CD14-positive monocyte (primary cell): ENCODE results near the gene ME3. TPM values are rescaled to one million over a fixed set of nuclear protein-coding genes. Genes with fewer than 3 reads are reported as not detected.
"Not testable (repeated sequence)": the region's sequence is repeated elsewhere in the genome, so short reads cannot be mapped to it uniquely, and the experiment has no call there.

Experiments
- DNase-seq, 3 donors: peaks; one replicate each; pipeline ENCODE4 v3.0.0-alpha.2; 2011 to 2022
- H2AFZ ChIP-seq: 2 replicates; pipeline ENCODE4 v1.6.0; 2012; ENCODE audit warnings: mild to moderate bottlenecking, low read depth, low read length, inconsistent platforms; ENCODE audit not compliant: insufficient read depth, poor library complexity, severe bottlenecking
- H3K27ac ChIP-seq, 2 donors: 1 replicate in 1 of 2; 2 replicates in 1 of 2; pipeline ENCODE4 v1.5.1; 2012 to 2013; ENCODE audit warnings: low read length in 2 of 2, control low read depth in 1 of 2, inconsistent platforms in 1 of 2, low read depth in 1 of 2, mild to moderate bottlenecking in 1 of 2
- H3K27me3 ChIP-seq, 2 donors: one replicate each; pipeline versions ENCODE4 v1.6.0 to v1.6.1; 2011 to 2013; ENCODE audit warnings: low read length in 2 of 2; ENCODE audit not compliant: control insufficient read depth in 2 of 2, insufficient read depth in 2 of 2
- H3K36me3 ChIP-seq, 2 donors: replicated peaks in 1 of 2; 1 replicate in 1 of 2; 2 replicates in 1 of 2; pipeline versions ENCODE4 v1.5.1 to v1.6.1; 2012 to 2013; ENCODE audit warnings: low read length in 2 of 2, control low read depth in 1 of 2, inconsistent platforms in 1 of 2, mild to moderate bottlenecking in 1 of 2; ENCODE audit not compliant: insufficient read depth in 2 of 2, control insufficient read depth in 1 of 2
- H3K4me1 ChIP-seq, 2 donors: 1 replicate in 1 of 2; 2 replicates in 1 of 2; pipeline versions ENCODE4 v1.5.1 to v1.6.1; 2012 to 2013; ENCODE audit warnings: low read length in 2 of 2, control low read depth in 1 of 2, inconsistent platforms in 1 of 2, mild to moderate bottlenecking in 1 of 2, moderate library complexity in 1 of 2; ENCODE audit not compliant: insufficient read depth in 2 of 2, control insufficient read depth in 1 of 2
- H3K4me2 ChIP-seq: replicated peaks from 2 replicates; pipeline ENCODE3; 2012; ENCODE audit warnings: low read length, moderate library complexity, mild to moderate bottlenecking; ENCODE audit not compliant: poor library complexity, severe bottlenecking; ENCODE audit errors: extremely low read depth
- H3K4me3 ChIP-seq, 3 experiments: fragments of 200-600 bp in 1 of 3; sonication (generic) in 1 of 3; replicated peaks in 1 of 3; 1 replicate in 2 of 3; 2 replicates in 1 of 3; pipeline ENCODE4 v1.5.1; 2011 to 2013; ENCODE audit warnings: low read length in 3 of 3, mild to moderate bottlenecking in 3 of 3, control low read depth in 2 of 3, low read depth in 2 of 3, inconsistent platforms in 1 of 3, moderate library complexity in 1 of 3
- H3K79me2 ChIP-seq: 2 replicates; pipeline ENCODE4 v1.6.0; 2012; ENCODE audit warnings: mild to moderate bottlenecking, control low read depth, inconsistent platforms, low read length, moderate library complexity; ENCODE audit not compliant: insufficient read depth
- H3K9ac ChIP-seq: 2 replicates; pipeline ENCODE4 v1.6.0; 2017; ENCODE audit warnings: low read length, mild to moderate bottlenecking; ENCODE audit not compliant: insufficient read depth, poor library complexity, severe bottlenecking
- H3K9me3 ChIP-seq, 2 donors: replicated peaks in 1 of 2; 1 replicate in 1 of 2; 2 replicates in 1 of 2; pipeline versions ENCODE4 v1.5.1 to v1.6.1; 2012 to 2013; ENCODE audit warnings: low read length in 2 of 2, control low read depth in 1 of 2; ENCODE audit not compliant: control insufficient read depth in 1 of 2, insufficient read depth in 1 of 2
- H4K20me1 ChIP-seq: 2 replicates; pipeline ENCODE4 v1.6.0; 2012; ENCODE audit warnings: mild to moderate bottlenecking, low read length, control low read depth, moderate library complexity; ENCODE audit not compliant: insufficient read depth
- H3K27ac Mint-ChIP-seq, 7 donors: one replicate each; pipeline ENCODE4 v1.8.0; 2020; ENCODE audit warnings: mild to moderate bottlenecking in 7 of 7, mixed read lengths in 7 of 7, moderate library complexity in 6 of 7, inconsistent platforms in 2 of 7
- H3K27me3 Mint-ChIP-seq, 3 donors: one replicate each; pipeline ENCODE4 v1.8.0; 2021 to 2022; ENCODE audit warnings: low read depth in 3 of 3, mild to moderate bottlenecking in 3 of 3, mixed read lengths in 3 of 3, moderate library complexity in 3 of 3, inconsistent platforms in 1 of 3
- H3K36me3 Mint-ChIP-seq, 2 donors: one replicate each; pipeline ENCODE4 v1.8.0; 2020; ENCODE audit warnings: mixed read lengths in 2 of 2, inconsistent platforms in 1 of 2, mild to moderate bottlenecking in 1 of 2
- H3K4me1 Mint-ChIP-seq: one replicate; pipeline ENCODE4 v1.8.0; 2020; ENCODE audit warnings: mild to moderate bottlenecking, mixed read lengths
- H3K4me3 Mint-ChIP-seq, 2 donors: one replicate each; pipeline ENCODE4 v1.8.0; 2020; ENCODE audit warnings: mild to moderate bottlenecking in 2 of 2, mixed read lengths in 2 of 2, moderate library complexity in 1 of 2
- H3K9me3 Mint-ChIP-seq, 7 donors: one replicate each; pipeline ENCODE4 v1.8.0; 2020 to 2022; ENCODE audit warnings: mixed read lengths in 7 of 7, mild to moderate bottlenecking in 6 of 7, moderate library complexity in 6 of 7, inconsistent platforms in 2 of 7
- CTCF ChIP-seq: fragments of 200-600 bp; IDR thresholded peaks from one replicate; pipeline ENCODE4 v1.8.0; 2022; ENCODE audit warnings: antibody characterized with exemption, mild to moderate bottlenecking
- WGBS: methylation state at CpG from one replicate; pipeline ENCODE4 v1.1.5; 2013; ENCODE audit warnings: missing lambda C conversion rate; ENCODE audit not compliant: insufficient coverage; 5-methylcytosine and 5-hydroxymethylcytosine counted together
- intact Hi-C, 2 donors: fragments of 100-400 bp; cut with micrococcal nuclease; formaldehyde crosslinking; loops; one replicate each; pipeline versions ENCODE4 v1.15.0 to v1.15.1; 2023
- polyA plus RNA-seq, 3 donors: library from polyadenylated mRNA; depleted of rRNA in 1 of 3; unstranded in 2 of 3; stranded (reverse) in 1 of 3; fragments of 300-500 nt in 2 of 3; fragments of >200 nt in 1 of 3; fragmentation: Illumina TruSeq in 2 of 3; gene quantifications; 1 replicate in 2 of 3; 2 replicates in 1 of 3; pipeline ENCODE4 v1.2.3, GENCODE V29; 2012 to 2021

Gene ME3
- polyA plus RNA-seq, 3 donors = 0.31 to 3.0 (median 0.42) TPM

- H3K36me3 ChIP-seq = no peaks in the 10 kb centered on the region
- TF ChIP-seq CTCF = no peak
These were observed 233.7 kb downstream of the ME3 start for GRCh38 chr11:86438685-86439084.

GRCh38 chr11:86435711-86436110 is 236.7 kb downstream of the ME3 start:
- Histone ChIP-seq H3K36me3 (no peaks in the 10 kb centered on the region), H3K9ac (no peak overlapping the region), H2AFZ (no peak overlapping the region), H3K9me3 (peaks cover 9 to 16% of the 10 kb centered on the region in 2 donors), H3K27me3 (no peaks in the 10 kb centered on the region), H3K4me2 (no peak overlapping the region), H4K20me1 (no peaks in the 10 kb centered on the region), H3K79me2 (no peaks in the 10 kb centered on the region), H3K4me3 (no peak overlapping the region), H3K4me1 (no peaks in the 10 kb centered on the region), H3K27ac (no peak overlapping the region)
- TF ChIP-seq CTCF = no peak
- Mint-ChIP-seq H3K36me3 (no peaks in the 10 kb centered on the region), H3K4me1 (no peaks in the 10 kb centered on the region), H3K4me3 (no peak overlapping the region), H3K27ac (no peak overlapping the region), H3K27me3 (no peaks in the 10 kb centered on the region), H3K9me3 (peaks cover 8 to 18% (median 11%) of the 10 kb centered on the region in 7 donors)
- no peak for DNase-seq
- intact Hi-C loops = no loop called here
- 80% methylated on average over 1 of the region's 2 CpGs for WGBS

More at GRCh38 chr11:86438685-86439084, 233.7 kb downstream of the ME3 start:
- no peaks in the 10 kb centered on the region for H3K9me3 Mint-ChIP-seq
- peaks cover 0 to 1% (median 0%) of the 10 kb centered on the region in 3 donors for H3K27me3 Mint-ChIP-seq
- Histone ChIP-seq H2AFZ (no peak overlapping the region), H3K9me3 (peaks cover 0 to 3% of the 10 kb centered on the region in 2 donors), H3K27me3 (no peaks in the 10 kb centered on the region), H4K20me1 (no peaks in the 10 kb centered on the region), H3K79me2 (no peaks in the 10 kb centered on the region), H3K27ac (no peak overlapping the region), H3K4me2 (no peak overlapping the region), H3K4me1 (no peaks in the 10 kb centered on the region), H3K4me3 (no peak overlapping the region), H3K9ac (no peak overlapping the region)
- H3K27ac Mint-ChIP-seq = no peak overlapping the region
- intact Hi-C loops = no loop called here
- no peak overlapping the region for H3K4me3 Mint-ChIP-seq
- WGBS = no CpG with 5 or more reads among the region's 1 CpG
- H3K4me1 Mint-ChIP-seq = no peaks in the 10 kb centered on the region
- no peaks in the 10 kb centered on the region for H3K36me3 Mint-ChIP-seq
- no peak for DNase-seq

DNA sequence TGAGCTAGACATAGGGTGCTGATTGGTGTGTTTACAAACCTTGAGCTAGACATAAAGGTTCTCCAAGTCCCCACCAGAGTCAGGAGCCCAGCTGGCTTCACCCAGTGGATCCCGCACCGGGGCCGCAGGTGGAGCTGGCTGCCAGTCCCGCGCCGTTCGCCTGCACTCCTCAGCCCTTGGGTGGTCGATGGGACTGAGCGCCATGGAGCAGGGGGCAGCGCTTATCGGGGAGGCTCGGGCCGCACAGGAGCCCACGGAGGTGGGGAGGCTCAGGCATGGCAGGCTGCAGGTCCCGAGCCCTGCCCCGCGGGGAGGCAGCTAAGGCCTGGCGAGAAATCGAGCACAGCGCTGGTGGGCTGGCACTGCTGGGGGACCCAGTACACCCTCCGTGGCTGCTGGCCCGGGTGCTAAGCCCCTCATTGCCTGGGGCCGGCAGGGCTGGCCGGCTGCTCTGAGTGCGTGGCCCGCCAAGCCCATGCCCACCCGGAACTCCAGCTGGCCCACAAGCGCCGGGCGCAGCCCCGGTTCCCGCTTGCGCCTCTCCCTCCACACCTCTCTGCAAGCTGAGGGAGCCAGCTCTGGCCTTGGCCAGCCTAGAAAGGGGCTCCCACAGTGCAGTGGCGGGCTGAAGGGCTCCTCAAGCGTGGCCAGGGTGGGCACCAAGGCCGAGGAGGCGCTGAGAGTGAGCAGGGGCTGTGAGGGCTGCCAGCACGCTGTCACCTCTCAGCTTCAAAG is 238.9 kb downstream of the ME3 start:
- H3K27me3 ChIP-seq = not testable (repeated sequence)

More for the DNA sequence above, 238.9 kb downstream of the ME3 start:
- H3K9me3 ChIP-seq = peaks cover 10 to 16% of the 10 kb centered on the region in 2 donors
- H3K9ac ChIP-seq, H3K4me3 Mint-ChIP-seq, H3K36me3 Mint-ChIP-seq, DNase-seq, H3K4me1 ChIP-seq, H3K36me3 ChIP-seq, H4K20me1 ChIP-seq, H3K4me1 Mint-ChIP-seq, H3K27ac Mint-ChIP-seq, H3K4me2 ChIP-seq, H3K27me3 Mint-ChIP-seq, H3K79me2 ChIP-seq, H3K4me3 ChIP-seq, H3K27ac ChIP-seq, intact Hi-C loops, H2AFZ ChIP-seq: not testable (repeated sequence)
- peaks cover 8 to 18% (median 14%) of the 10 kb centered on the region in 7 donors for H3K9me3 Mint-ChIP-seq
- 98% methylated on average over 37 of the region's 38 CpGs for WGBS
